Stimulated activated CD8-positive, alpha-beta memory T cell treated with anti-CD3 and anti-CD28 coated beads, Interleukin-2, amount 100 ng/mL, for 48 hours (primary cell): ENCODE measurements around the gene PPP1R3E.
"Not testable (repeated sequence)": the region's sequence is repeated elsewhere in the genome, so short reads cannot be mapped to it uniquely, and the experiment has no call there.

ENCODE experiments used
- DNase-seq, 2 donors: peaks; one replicate each; pipeline ENCODE4 v3.0.0-alpha.2; 2020; ENCODE audit warnings: low read depth in 2 of 2

PPP1R3E gene

GRCh38 chr14:23297611-23298277 lies 4.9 kb downstream of the PPP1R3E start:
- DNase-seq: no peak

GRCh38 chr14:23297096-23297495 lies 5.6 kb downstream of the PPP1R3E start:
- DNase-seq: no peak

- no peak for DNase-seq
Observed at GRCh38 chr14:23296012-23296777, 6.5 kb downstream of the PPP1R3E start.

- peak in 1 of 2 donors; percentile 21 for DNase-seq
Observed at GRCh38 chr14:23294734-23295561, 7.7 kb downstream of the PPP1R3E start.

- no peak for DNase-seq
Observed at GRCh38 chr14:23286902-23287479, 15.7 kb downstream of the PPP1R3E start.

- DNase-seq: peak; percentile 98
Observed at GRCh38 chr14:23286020-23286901, 16.4 kb downstream of the PPP1R3E start, which contains the start of gene HOMEZ. Gene HOMEZ (minus strand): TSS chr14:23286132. CDS start chr14:23285952, 180 bp downstream.

GRCh38 chr14:23285530-23286019 lies 17.1 kb downstream of the PPP1R3E start:
- no peak for DNase-seq

GRCh38 chr14:23284654-23285529 lies 17.8 kb downstream of the PPP1R3E start:
- DNase-seq: no peak

- no peak for DNase-seq
Observed at GRCh38 chr14:23281247-23281646, 21.4 kb downstream of the PPP1R3E start.

- DNase-seq: not testable (repeated sequence)
Observed at GRCh38 chr14:23277928-23278327, 24.7 kb downstream of the PPP1R3E start.

- no peak for DNase-seq
Observed at GRCh38 chr14:23277189-23277588, 25.5 kb downstream of the PPP1R3E start.

- DNase-seq: no peak
Observed at GRCh38 chr14:23275412-23275811, 27.2 kb downstream of the PPP1R3E start.

GRCh38 chr14:23269193-23269592 lies 33.5 kb downstream of the PPP1R3E start:
- DNase-seq: no peak

- DNase-seq: not testable (repeated sequence)
Observed at GRCh38 chr14:23260849-23261248, 41.8 kb downstream of the PPP1R3E start.

GRCh38 chr14:23259426-23259825 lies 43.2 kb downstream of the PPP1R3E start:
- no peak for DNase-seq

- no peak for DNase-seq
Observed at GRCh38 chr14:23258256-23258655, 44.4 kb downstream of the PPP1R3E start.

GRCh38 chr14:23252420-23253333 lies 50.0 kb downstream of the PPP1R3E start:
- no peak for DNase-seq

- no peak for DNase-seq
Observed at GRCh38 chr14:23252006-23252405, 50.7 kb downstream of the PPP1R3E start.

GRCh38 chr14:23249824-23250223 lies 52.8 kb downstream of the PPP1R3E start:
- DNase-seq: no peak
